GM12873 (cell line): ENCODE measurements around the gene PHOX2A.

Source experiments
- TF ChIP-seq, protein P1 (sequence below): IDR thresholded peaks from 2 replicates; pipeline ENCODE4 v1.5.1; 2012; ENCODE audit warnings: low read depth, mild to moderate bottlenecking, moderate library complexity, low read length, control low read depth; ENCODE audit not compliant: insufficient read depth; ENCODE audit errors: missing control alignments

The PHOX2A gene

DNA sequence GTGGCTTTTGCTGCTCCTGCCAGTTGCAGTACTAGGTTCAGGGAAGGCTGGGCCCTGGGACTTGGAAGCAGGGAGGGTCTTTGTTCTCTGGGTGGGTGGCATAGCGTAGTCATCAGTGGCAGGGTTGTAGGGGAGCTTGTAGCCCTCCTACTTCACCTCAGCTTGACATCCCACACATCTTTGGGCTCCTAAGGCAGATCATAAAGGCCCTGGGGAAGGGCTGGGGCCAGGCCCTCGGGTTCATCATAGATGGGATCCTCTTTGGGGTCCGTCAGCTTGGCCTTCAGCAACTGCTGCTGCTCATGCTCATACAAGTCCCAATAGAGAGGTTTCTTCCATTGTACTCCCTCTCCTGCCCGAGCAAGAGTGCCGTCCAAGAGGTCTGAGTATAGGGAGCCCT lies 6.0 kb upstream of the PHOX2A start:
- TF ChIP-seq, protein P1, sequence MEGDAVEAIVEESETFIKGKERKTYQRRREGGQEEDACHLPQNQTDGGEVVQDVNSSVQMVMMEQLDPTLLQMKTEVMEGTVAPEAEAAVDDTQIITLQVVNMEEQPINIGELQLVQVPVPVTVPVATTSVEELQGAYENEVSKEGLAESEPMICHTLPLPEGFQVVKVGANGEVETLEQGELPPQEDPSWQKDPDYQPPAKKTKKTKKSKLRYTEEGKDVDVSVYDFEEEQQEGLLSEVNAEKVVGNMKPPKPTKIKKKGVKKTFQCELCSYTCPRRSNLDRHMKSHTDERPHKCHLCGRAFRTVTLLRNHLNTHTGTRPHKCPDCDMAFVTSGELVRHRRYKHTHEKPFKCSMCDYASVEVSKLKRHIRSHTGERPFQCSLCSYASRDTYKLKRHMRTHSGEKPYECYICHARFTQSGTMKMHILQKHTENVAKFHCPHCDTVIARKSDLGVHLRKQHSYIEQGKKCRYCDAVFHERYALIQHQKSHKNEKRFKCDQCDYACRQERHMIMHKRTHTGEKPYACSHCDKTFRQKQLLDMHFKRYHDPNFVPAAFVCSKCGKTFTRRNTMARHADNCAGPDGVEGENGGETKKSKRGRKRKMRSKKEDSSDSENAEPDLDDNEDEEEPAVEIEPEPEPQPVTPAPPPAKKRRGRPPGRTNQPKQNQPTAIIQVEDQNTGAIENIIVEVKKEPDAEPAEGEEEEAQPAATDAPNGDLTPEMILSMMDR = no peak

DNA sequence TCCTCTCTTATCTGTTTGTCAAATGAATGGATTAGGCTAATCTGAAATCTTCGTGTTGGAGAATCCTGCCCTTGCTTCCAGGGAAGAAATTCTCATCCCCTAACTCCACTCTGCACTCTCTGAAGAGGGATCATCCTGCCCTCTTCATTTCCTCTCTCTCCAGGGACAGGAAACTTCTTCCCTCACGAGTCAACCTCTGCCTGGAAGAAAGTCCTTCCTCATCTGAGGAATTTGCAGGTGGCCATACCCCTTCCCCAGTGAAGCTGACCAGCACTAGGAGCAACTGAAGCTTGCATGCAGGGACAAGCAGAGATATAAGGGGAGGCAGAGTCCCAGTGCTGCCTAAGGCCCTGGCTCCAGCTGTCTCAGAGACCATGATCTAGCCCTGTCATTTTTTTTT lies 3.6 kb upstream of the PHOX2A start:
- TF ChIP-seq, protein P1 = no peak

GRCh38 chr11:72245263-72245816 lies 1.4 kb upstream of the PHOX2A start:
- TF ChIP-seq, protein P1 = no peak

GRCh38 chr11:72244361-72245262 lies 636 bp upstream of the PHOX2A start:
- TF ChIP-seq, protein P1 = no peak

GRCh38 chr11:72243173-72244059 lies 560 bp downstream of the PHOX2A start:
- TF ChIP-seq, protein P1 = no peak

GRCh38 chr11:72242141-72242540 lies 1.8 kb downstream of the PHOX2A start:
- TF ChIP-seq, protein P1 = no peak
